GF-D8 (cell line): ENCODE data around the gene GAS6.
"Not testable (repeated sequence)": the region's sequence is repeated elsewhere in the genome, so short reads cannot be mapped to it uniquely, and the experiment has no call there.

Experiments
- DNase-seq: peaks from one replicate; lab custom pipeline; 2025; lab: John Stamatoyannopoulos, UW

The GAS6 gene

GRCh38 chr13:113867913-113868312, 4.0 kb upstream of the GAS6 start:
- DNase-seq = not testable (repeated sequence)

DNA sequence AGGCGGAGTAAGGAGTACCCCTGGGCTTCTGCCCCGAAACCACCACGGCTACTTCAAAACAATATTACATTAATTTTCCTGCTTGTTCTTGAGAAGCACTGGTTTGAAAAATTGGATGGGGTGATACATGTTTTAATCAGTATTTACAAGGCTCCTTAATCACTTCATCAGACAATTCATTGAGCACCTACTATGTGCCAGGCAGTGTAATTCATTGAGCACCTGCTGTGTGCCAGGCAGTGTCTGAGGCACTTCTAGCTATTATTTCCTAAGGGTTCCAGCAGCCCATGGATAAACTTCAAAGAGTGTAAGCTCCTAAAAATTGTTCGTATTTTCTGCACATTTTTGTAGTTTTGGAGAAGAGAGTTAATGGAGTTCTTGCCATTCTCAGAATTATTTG, 1.6 kb upstream of the GAS6 start:
- DNase-seq = no peak

DNA sequence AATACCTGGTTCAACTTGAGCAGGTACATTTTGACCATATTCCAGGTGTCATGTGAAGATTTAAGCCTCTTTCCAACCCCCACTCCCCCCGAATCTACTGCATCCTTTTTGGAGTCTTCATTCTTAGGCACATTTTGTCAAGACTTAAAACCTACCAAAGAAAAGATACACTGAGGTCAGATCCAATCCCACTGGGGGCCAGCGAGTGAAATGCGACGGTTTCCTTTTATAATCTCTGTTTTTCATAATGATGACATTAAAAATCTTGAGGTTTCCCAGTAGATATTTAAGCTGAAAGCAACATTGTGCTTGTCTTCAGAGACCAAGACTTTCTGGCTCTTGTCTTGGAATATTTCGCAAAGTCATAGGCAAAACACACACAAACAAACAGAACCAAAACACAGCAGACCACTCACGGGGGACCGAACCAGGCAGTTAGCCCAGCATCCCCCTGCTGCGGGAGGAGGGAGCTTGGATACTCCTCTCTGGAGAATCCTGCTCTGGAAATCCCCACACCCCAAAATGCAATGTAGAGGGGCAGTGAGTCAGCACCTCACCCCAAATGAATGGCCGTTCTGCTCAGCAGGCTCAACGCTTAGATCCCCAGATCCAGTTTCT, 506 bp upstream of the GAS6 start:
- DNase-seq = no peak

DNA sequence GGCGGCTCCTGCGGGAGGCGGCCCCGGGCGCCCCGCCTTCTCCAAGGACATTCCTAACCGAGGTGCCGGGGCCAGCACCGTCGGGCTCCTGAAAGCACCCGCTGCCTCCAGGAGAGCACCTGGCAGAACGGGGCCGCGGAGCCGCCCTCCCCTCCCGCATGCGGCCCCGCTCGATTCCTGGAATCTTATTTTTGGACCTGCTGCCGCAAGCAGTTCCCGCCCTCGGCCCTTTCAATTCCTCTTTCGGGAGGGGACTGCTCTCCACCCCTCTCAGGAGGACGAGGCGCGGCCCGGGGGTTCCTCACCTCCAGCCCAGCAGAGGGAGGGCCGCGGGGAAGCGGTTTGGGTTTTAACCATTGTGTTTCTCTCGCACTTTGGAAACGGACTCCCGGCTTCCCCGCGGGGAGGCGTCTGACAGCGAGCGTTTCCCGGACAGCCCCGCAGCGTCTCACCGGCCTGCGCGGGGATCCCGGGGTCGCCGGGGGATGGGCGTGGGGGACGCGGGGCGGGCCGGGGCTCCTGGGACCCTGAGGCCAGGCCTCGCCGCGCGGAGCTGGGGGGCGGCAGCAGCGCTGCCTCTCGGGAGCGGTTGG, 849 bp downstream of the GAS6 start:
- no peak for DNase-seq

DNA sequence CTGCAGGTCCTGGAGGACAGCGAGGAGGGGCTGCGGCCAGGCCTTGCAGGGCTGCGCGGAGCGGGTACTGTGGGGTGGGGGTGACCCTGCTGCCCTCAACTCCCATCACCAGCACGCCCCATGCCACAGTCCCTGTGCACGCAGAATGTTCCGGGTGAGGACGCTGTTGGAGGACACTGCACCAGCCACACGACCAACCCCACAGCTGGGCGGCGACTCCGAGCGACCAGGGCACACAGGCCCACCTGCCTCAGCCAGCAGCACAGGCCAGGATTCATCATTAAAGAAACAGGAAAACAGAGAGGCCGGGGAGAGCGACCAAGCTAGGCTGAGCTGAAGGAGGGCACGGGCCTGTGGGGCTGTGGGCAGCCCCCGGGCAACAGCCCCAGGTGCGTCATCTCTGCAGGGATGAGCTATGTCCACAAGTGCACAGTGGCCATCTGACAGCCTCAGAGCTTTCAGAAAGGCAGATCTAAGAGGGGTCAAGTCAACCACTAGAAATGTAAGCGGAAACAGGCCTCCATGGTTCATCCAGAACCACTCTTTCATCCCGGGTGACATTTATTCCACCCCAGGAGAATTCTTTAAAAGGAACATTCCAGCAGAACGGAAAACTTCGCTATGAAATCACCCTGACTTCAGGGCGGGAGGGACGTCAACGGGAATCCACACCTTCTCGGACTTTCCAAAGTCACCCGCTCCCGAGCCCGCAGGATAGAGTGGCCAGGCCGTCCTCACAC, 1.5 kb downstream of the GAS6 start:
- no peak for DNase-seq

DNA sequence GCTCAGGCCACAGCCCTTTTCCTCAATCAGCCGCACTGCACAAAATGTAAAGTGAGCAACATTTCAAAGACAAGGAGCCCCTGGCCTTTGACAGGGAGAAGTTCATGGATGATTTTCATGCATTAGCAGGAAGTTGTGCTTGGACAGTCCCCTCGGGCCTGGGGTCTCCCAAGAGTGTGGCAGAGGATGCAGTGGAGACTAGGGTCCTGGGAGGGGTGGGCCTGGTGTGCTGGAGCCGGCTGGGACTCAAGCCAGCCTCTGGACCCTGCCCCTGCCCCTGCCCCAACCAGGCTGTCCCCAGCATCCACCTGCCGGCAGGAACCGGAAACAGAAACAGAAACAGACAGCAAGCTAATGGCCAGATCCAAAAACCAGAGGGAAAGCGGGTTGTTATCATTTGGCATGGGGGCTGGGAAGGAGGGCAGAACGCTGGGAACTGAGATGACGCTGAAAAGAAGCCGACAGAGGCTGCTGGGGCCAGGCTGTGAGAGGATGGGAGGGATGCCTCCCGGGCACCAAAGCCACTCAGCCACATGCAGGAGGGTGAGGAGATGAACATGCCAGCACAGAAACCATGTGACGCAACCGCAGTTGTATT, 2.3 kb downstream of the GAS6 start:
- no peak for DNase-seq

GRCh38 chr13:113860665-113861432, 3.0 kb downstream of the GAS6 start:
- DNase-seq = no peak

GRCh38 chr13:113860051-113860664, 3.7 kb downstream of the GAS6 start:
- DNase-seq = no peak

DNA sequence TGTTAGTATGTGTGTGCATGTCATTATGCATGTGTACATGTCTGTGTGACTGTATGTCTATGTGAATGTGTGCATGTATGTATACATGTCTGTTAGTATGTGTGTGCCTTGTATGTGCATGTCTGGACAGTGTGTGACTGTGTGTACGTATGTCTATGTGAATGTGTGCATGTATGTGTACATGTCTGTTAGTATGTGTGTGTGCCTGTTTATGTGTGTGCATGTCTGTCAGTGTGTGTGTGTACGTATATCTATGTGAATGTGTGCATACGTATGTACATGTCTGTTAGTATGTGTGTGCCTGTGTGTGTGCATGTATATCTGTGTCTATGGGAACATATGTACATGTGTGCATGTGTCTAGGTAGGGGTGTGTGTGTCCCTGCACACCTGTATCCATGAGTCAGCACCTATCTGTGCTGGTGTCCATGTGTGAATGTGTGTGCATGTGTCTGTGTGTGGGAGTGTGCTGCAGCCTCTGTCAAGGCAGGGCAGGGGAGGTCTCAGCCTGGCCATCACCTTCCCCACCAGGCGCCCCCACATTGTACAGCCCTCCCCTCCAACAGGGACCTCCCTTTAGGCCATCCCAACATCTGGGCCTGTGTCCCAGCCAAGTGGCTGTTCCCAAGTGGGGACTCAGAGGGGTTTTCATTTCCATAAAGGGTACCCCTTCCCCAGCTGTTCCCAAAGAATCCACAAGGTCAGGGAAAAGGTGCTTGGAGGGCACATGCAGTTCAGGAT, 4.4 kb downstream of the GAS6 start:
- DNase-seq = no peak

DNA sequence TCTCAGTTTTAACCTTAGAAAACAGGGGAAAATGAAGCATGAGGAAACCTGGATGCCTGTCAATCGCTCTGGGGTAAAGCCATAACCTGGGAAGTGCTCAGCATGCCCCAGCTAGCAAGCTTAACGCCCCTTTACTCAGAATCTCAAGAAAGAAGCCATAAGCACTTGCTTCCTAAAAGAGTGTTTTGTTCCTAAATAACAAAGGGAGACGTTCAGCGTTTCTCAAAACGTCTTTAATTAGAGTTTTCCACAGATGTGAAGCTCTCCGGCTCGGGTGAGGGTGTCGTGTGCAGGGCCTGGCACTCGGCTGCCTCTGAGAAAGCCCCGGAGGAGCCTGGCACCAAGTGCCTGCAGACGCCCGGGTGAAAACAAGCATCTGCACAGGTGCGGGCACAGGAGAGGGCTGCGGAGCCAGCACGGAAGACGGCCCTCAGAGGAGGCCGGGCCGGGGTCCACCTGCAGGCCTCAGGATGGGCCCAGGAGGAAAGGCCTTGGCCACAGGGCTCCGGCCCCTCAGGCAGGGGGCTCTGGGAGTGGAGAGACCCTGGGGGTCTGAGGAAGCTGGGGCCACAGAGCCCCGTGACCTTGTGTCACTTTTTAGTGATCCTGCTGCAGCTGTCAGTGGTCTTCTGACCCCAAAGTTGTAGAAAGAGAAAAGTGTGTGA, 6.2 kb downstream of the GAS6 start:
- no peak for DNase-seq

- DNase-seq = no peak
These were observed 7.2 kb downstream of the GAS6 start for GRCh38 chr13:113856716-113857065.

GRCh38 chr13:113855931-113856715, 7.8 kb downstream of the GAS6 start:
- DNase-seq = no peak

GRCh38 chr13:113855012-113855921, 8.6 kb downstream of the GAS6 start:
- DNase-seq = no peak

DNA sequence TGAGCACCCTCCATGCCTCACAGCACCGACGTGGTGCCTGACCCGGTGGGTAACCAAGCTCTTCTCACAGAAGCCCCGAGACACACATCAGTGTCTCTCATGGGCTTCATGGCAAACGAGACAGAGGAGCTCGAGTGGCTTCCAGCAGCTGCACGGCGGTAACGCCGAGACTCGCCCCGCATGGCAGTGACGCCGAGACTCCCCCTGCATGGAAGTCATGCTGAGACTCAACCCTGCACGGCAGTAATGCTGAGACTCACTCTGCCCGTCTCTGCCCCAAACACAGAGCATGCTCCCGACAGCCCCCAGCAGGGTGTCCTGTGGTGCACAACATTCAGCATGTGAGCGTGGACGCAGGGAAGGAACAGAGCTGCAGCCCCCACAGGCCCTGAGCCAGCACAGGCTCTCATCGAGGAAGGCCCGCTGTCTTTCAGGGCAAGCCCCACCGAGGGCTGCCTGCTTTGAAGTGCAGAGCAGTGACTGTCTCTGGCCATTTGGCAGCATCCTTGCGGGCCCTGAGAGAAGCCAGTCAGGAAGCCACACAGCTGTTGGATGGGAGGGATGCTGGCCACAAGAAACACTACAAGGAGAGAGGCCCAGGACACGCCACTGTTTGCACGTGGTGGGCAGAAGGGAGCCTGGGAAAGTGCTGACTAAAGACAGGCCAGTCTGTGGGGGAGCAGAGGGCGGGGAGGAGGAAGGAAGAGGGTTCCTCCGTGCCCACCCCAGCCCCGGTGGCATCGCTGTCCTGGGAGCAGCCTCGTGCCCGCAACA, 9.5 kb downstream of the GAS6 start:
- DNase-seq = peak; percentile 42

GRCh38 chr13:113853518-113854237, 10.2 kb downstream of the GAS6 start:
- no peak for DNase-seq

- DNase-seq = no peak
These were observed 11.0 kb downstream of the GAS6 start for GRCh38 chr13:113852536-113853517.
